ENCODE results near the gene BCAS3.

The BCAS3 gene

GRCh38 chr17:61294777-61295176 lies 617.1 kb downstream of the BCAS3 start:
- DNase-seq (ENCODE audit: extremely low spot score): no peak
- no peak for TF ChIP-seq CTCF (IDR thresholded peaks at IDR 0.05; ENCODE audit: control extremely low read depth, extremely low read depth, low read depth, missing control alignments)
- ChIA-PET POLR2A (no interaction called here), CTCF (interaction anchor here (0.9 to 1.4 kb wide), 2 partner anchors 20 to 38 kb away, joined by 3 read pairs; no protein-coding TSS in a partner anchor)

GRCh38 chr17:61296058-61296457 lies 618.4 kb downstream of the BCAS3 start:
- ChIA-PET CTCF (interaction anchor here (1.4 kb wide), 1 partner anchor 21 kb away, joined by 3 read pairs; no protein-coding TSS in a partner anchor), POLR2A (no interaction called here)
- no peak for TF ChIP-seq CTCF (IDR thresholded peaks at IDR 0.05; ENCODE audit: control extremely low read depth, extremely low read depth, low read depth, missing control alignments)
- no peak for DNase-seq (ENCODE audit: extremely low spot score)

- TF ChIP-seq CTCF (IDR thresholded peaks at IDR 0.05; ENCODE audit: control extremely low read depth, extremely low read depth, low read depth, missing control alignments): no peak
- POLR2A ChIA-PET: no interaction called here
- DNase-seq (ENCODE audit: extremely low spot score): no peak
- CTCF ChIA-PET: interaction anchor here (1.2 to 1.6 kb wide), 2 partner anchors 9 to 24 kb away, joined by 3 to 6 read pairs; no protein-coding TSS in a partner anchor
These were observed 622.2 kb downstream of the BCAS3 start for GRCh38 chr17:61299517-61300513.

- TF ChIP-seq CTCF (IDR thresholded peaks at IDR 0.05; ENCODE audit: control extremely low read depth, extremely low read depth, low read depth, missing control alignments): no peak
- POLR2A ChIA-PET: no interaction called here
- CTCF ChIA-PET: interaction anchor here (1.5 kb wide), 1 partner anchor 16 kb away, joined by 3 read pairs; no protein-coding TSS in a partner anchor
- DNase-seq (ENCODE audit: extremely low spot score): no peak
These were observed 625.5 kb downstream of the BCAS3 start for GRCh38 chr17:61302953-61303816.

GRCh38 chr17:61303817-61304096 lies 626.1 kb downstream of the BCAS3 start:
- DNase-seq (ENCODE audit: extremely low spot score): no peak
- TF ChIP-seq CTCF (IDR thresholded peaks at IDR 0.05; ENCODE audit: control extremely low read depth, extremely low read depth, low read depth, missing control alignments): no peak
- ChIA-PET POLR2A (no interaction called here), CTCF (interaction anchor here (1.5 kb wide), 1 partner anchor 15 kb away, joined by 3 read pairs; no protein-coding TSS in a partner anchor)

GRCh38 chr17:61305024-61305423 lies 627.4 kb downstream of the BCAS3 start:
- no peak for DNase-seq (ENCODE audit: extremely low spot score)
- CTCF ChIA-PET: interaction anchor here (1.5 to 2.8 kb wide), 2 partner anchors 9 to 12 kb away, joined by 5 to 8 read pairs; no protein-coding TSS in a partner anchor
- POLR2A ChIA-PET: no interaction called here
- TF ChIP-seq CTCF (IDR thresholded peaks at IDR 0.05; ENCODE audit: control extremely low read depth, extremely low read depth, low read depth, missing control alignments): no peak
